PC-9 (cell line): ENCODE results near the gene MBIP.

Experiments
- EZH2 ChIP-seq: fragments of 200-600 bp; sonication (generic); IDR thresholded peaks from 2 replicates; pipeline ENCODE4 v1.8.0; 2017; ENCODE audit warnings: antibody characterized with exemption, low read depth
- TF ChIP-seq, protein P1 (sequence below): fragments of 200-600 bp; sonication (generic); conservative IDR thresholded peaks from 2 replicates; pipeline ENCODE4 v1.6.1; 2017; ENCODE audit warnings: mixed run types, antibody characterized with exemption, mild to moderate bottlenecking, moderate library complexity

DNA sequence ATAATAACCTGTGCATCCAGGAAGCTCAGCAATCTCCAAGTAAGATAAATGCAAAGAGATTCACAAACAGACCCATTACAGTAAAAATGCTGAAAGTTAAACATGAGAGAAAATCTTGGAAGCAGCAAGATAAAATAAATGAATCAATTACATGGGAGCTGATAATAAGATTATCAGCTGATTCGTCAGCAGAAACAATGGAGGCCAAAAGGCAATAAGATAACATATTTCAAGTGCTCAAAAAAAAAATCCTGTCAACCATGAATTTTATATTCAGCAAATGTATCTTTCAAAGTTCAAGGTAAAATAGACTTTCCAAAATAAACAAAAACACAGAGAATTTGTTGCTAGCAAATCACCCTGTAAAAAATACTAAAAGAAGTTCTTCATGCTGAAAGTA lies 36.4 kb upstream of the MBIP start:
- TF ChIP-seq, protein P1, sequence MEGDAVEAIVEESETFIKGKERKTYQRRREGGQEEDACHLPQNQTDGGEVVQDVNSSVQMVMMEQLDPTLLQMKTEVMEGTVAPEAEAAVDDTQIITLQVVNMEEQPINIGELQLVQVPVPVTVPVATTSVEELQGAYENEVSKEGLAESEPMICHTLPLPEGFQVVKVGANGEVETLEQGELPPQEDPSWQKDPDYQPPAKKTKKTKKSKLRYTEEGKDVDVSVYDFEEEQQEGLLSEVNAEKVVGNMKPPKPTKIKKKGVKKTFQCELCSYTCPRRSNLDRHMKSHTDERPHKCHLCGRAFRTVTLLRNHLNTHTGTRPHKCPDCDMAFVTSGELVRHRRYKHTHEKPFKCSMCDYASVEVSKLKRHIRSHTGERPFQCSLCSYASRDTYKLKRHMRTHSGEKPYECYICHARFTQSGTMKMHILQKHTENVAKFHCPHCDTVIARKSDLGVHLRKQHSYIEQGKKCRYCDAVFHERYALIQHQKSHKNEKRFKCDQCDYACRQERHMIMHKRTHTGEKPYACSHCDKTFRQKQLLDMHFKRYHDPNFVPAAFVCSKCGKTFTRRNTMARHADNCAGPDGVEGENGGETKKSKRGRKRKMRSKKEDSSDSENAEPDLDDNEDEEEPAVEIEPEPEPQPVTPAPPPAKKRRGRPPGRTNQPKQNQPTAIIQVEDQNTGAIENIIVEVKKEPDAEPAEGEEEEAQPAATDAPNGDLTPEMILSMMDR, result no peak
- no peak for TF ChIP-seq EZH2
